ENCODE data around the gene ZSCAN12. TPM values are rescaled to one million over a fixed set of nuclear protein-coding genes. Genes with fewer than 3 reads are reported as not detected.
A peak's percentile ranks its signal among the peaks of the same experiment; 100 is the strongest.

ZSCAN12 gene
- total and polyA plus RNA-seq, 2 of the 13 experiments (the other 11 are each of a cell fraction or from before 2014, with no cell fraction given) = 2.8 to 8.9 TPM

DNA sequence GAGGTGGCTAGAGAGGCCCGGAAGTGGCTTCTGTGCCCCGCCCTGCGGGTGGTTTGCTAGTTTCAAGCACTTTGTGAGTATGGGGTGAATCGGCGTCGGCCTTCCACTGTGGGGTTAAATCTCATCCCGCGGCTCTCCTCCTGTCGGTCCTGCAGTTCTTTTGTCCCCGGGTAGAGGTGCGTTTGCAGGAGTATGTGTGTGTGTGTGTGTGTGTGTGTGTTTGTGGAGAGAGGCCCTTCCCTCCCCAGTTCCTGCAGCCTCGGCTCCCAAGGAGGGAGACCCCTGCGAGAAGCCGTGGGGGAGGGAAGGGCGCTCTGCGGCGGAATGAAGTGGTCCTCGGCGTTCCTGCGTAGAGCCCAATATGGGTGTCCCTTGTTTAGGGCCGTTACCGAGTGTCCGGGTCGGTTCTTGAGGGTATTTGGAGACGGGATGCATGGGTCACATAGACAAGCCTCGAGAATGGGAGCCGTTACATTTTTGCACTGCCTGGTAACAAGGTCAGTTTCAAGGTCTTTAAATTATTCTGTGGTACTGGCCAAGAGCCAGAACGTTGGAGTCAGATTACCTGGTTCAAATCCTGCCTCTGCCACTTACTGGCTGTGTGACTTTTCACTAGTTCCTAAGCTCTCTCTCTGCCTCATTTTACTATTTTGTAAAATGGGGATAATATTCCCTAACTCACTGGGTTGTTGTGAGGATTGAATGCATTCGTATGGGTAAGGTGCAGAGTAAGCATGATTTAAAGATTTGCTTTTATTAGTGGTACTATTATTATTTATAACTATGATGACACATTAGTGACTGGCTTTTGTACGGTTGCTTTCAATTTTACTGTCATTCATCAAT is 49.4 kb downstream of the ZSCAN12 start, which contains the start of gene ZKSCAN3 (continued):
- TF ChIP-seq ZEB1 (IDR thresholded peaks at IDR 0.05; ENCODE audit: insufficient replicate concordance, low read depth) (peak; percentile 83), SATB2 (CRISPR knock-in tag; IDR thresholded peaks at IDR 0.05) (no peak), ZNF607 (CRISPR knock-in tag; IDR thresholded peaks at IDR 0.05; ENCODE audit: borderline replicate concordance) (peak; percentile 94), ZNF577 (CRISPR knock-in tag; IDR thresholded peaks at IDR 0.05; ENCODE audit: borderline replicate concordance, low read depth) (no peak), ZMYM3 (CRISPR knock-in tag; IDR thresholded peaks at IDR 0.05) (peak; percentile 79), ZNF136 (CRISPR knock-in tag; IDR thresholded peaks at IDR 0.05; ENCODE audit: low read depth) (peak; percentile 95; the same call in 1 of the 2 replicates), RBM39 (IDR thresholded peaks at IDR 0.05; ENCODE audit: low read depth, low read length, poor library complexity, severe bottlenecking) (no peak), SNAPC5 (CRISPR knock-in tag; IDR thresholded peaks at IDR 0.05; ENCODE audit: borderline replicate concordance) (no peak), PATZ1 (CRISPR knock-in tag; IDR thresholded peaks at IDR 0.05) (peak; percentile 81; the same call in 1 of the 2 replicates), SP2 (CRISPR knock-in tag; IDR thresholded peaks at IDR 0.05) (peak; percentile 51; the same call in 1 of the 2 replicates), CBX5 (CRISPR knock-in tag; IDR thresholded peaks at IDR 0.05; ENCODE audit: borderline replicate concordance) (peak; percentile 85; the same call in 1 of the 2 replicates), DNMT3B (CRISPR knock-in tag; conservative IDR thresholded peaks at IDR 0.05) (peak; percentile 75; the same call in 1 of the 2 replicates), GFI1 (CRISPR knock-in tag; IDR thresholded peaks at IDR 0.05; ENCODE audit: borderline replicate concordance) (peak; percentile 68), FOXO1 (CRISPR knock-in tag; IDR thresholded peaks at IDR 0.05) (peak; percentile 37; the same call in 1 of the 2 replicates), HNRNPL (IDR thresholded peaks at IDR 0.05; ENCODE audit: low read depth, low read length) (0 out of 2 replicates have a peak, but pooled peaks have one; percentile 53), IRF2 (CRISPR knock-in tag; IDR thresholded peaks at IDR 0.05) (peak; percentile 91), KAT8 (CRISPR knock-in tag; IDR thresholded peaks at IDR 0.05) (peak; percentile 96), FOXP4 (CRISPR knock-in tag; IDR thresholded peaks at IDR 0.05) (peak; percentile 59; the same call in 1 of the 2 replicates)
- TF ChIP-seq, protein P1, sequence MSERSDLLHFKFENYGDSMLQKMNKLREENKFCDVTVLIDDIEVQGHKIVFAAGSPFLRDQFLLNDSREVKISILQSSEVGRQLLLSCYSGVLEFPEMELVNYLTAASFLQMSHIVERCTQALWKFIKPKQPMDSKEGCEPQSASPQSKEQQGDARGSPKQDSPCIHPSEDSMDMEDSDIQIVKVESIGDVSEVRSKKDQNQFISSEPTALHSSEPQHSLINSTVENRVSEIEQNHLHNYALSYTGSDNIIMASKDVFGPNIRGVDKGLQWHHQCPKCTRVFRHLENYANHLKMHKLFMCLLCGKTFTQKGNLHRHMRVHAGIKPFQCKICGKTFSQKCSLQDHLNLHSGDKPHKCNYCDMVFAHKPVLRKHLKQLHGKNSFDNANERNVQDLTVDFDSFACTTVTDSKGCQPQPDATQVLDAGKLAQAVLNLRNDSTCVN (CRISPR knock-in tag; IDR thresholded peaks at IDR 0.05; ENCODE audit: borderline replicate concordance) = peak; percentile 71
- TF ChIP-seq, protein P2, sequence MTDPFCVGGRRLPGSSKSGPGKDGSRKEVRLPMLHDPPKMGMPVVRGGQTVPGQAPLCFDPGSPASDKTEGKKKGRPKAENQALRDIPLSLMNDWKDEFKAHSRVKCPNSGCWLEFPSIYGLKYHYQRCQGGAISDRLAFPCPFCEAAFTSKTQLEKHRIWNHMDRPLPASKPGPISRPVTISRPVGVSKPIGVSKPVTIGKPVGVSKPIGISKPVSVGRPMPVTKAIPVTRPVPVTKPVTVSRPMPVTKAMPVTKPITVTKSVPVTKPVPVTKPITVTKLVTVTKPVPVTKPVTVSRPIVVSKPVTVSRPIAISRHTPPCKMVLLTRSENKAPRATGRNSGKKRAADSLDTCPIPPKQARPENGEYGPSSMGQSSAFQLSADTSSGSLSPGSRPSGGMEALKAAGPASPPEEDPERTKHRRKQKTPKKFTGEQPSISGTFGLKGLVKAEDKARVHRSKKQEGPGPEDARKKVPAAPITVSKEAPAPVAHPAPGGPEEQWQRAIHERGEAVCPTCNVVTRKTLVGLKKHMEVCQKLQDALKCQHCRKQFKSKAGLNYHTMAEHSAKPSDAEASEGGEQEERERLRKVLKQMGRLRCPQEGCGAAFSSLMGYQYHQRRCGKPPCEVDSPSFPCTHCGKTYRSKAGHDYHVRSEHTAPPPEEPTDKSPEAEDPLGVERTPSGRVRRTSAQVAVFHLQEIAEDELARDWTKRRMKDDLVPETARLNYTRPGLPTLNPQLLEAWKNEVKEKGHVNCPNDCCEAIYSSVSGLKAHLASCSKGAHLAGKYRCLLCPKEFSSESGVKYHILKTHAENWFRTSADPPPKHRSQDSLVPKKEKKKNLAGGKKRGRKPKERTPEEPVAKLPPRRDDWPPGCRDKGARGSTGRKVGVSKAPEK (CRISPR knock-in tag; IDR thresholded peaks at IDR 0.05; ENCODE audit: borderline replicate concordance) = peak; percentile 76; the same call in 1 of the 2 replicates

Measured in HepG2 (cell line).